Activated CD8-positive, alpha-beta T cell treated with anti-CD3 and anti-CD28 coated beads for 36 hours (primary cell): ENCODE measurements around the gene PNCK. TPM values are rescaled to one million over a fixed set of nuclear protein-coding genes. Genes with fewer than 3 reads are reported as not detected.

ENCODE experiments used
- ATAC-seq: fragments of 200-7000 bp; cut with Tn5 transposase; one replicate; pipeline ENCODE4 v1.10.0; 2021; ENCODE audit warnings: mild to moderate bottlenecking, moderate library complexity
- CTCF ChIA-PET: fragments of 350-600 bp; sonication (Branson Sonifier 250); formaldehyde crosslinking; loops from one replicate; lab custom pipeline; 2021; ENCODE audit warnings: antibody characterized with exemption; lab: Charles Lee
- POLR2A ChIA-PET: fragments of 350-600 bp; sonication (Branson Sonifier 250); formaldehyde crosslinking; loops from one replicate; lab custom pipeline; 2021; ENCODE audit warnings: antibody characterized with exemption; lab: Charles Lee
- DNase-seq: peaks from one replicate; pipeline ENCODE4 v3.0.0-alpha.2; 2020
- H3K27ac Mint-ChIP-seq: one replicate; pipeline ENCODE4 v1.8.0; 2021; ENCODE audit warnings: mild to moderate bottlenecking, mixed read lengths
- H3K27me3 Mint-ChIP-seq: one replicate; pipeline ENCODE4 v1.8.0; 2021; ENCODE audit warnings: mixed read lengths
- H3K36me3 Mint-ChIP-seq: one replicate; pipeline ENCODE4 v1.8.0; 2021; ENCODE audit warnings: low read depth, mixed read lengths
- H3K4me1 Mint-ChIP-seq: one replicate; pipeline ENCODE4 v1.8.0; 2021; ENCODE audit warnings: low read depth, mixed read lengths
- H3K4me3 Mint-ChIP-seq: one replicate; pipeline ENCODE4 v1.8.0; 2021; ENCODE audit warnings: mild to moderate bottlenecking, moderate library complexity, mixed read lengths
- H3K9me3 Mint-ChIP-seq: one replicate; pipeline ENCODE4 v1.8.0; 2021; ENCODE audit warnings: mixed read lengths
- intact Hi-C: fragments of 100-400 bp; cut with micrococcal nuclease; formaldehyde crosslinking; loops from one replicate; pipeline ENCODE4 v1.10.0; 2022
- total RNA-seq, 2 experiments: library from RNA; stranded (reverse); gene quantifications; one replicate each; pipeline ENCODE4 v1.2.3, GENCODE V29; 2021
- TF ChIP-seq, protein P1 (sequence below): fragments of 200-600 bp; IDR thresholded peaks from one replicate; pipeline ENCODE4 v1.8.0; 2022; ENCODE audit warnings: antibody characterized with exemption, mild to moderate bottlenecking

The PNCK gene
- total RNA-seq, 2 experiments from 2014 or later: 0.70 to 1.1 TPM

DNA sequence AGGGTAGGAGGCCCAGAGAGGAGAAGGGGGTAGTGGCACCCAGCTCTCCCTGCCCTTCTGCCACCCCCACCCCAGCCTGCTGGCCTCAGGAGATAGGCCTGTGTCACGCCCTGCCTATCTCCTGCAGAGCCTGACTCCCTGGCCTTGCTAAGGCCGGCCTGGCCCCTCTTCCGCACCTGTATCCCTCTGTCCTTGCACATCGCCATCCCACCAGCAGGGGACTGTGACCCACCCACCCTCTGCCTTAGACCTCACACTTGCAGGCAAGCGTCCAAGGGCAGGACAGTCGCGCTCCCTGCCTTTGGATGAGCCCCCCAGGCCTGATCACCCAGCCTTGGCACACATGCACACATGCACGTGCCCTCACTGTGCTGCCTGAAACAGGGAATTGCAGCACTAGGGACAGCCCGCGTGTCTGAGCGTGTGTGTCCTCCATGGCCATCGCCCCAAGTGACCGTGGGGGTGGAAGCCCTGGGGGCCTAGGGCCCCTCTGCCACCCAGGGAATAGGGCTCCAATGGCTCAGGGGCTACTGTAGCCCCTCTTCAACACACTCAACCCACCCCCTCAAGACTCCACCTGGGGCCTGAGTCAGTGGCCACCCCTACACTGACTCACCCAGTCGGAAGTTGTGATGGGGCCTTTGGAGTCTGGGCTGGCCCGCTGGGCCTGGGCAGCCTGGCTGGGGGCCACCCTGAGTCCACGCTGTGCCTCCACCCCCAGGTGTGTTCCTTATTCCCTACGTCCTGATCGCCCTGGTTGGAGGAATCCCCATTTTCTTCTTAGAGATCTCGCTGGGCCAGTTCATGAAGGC, 16.2 kb upstream of the PNCK start:
- Mint-ChIP-seq H3K27me3 (peaks cover 6% of the 10 kb centered on the region), H3K36me3 (no peaks in the 10 kb centered on the region), H3K9me3 (no peaks in the 10 kb centered on the region), H3K4me3 (no peak overlapping the region), H3K27ac (no peak overlapping the region), H3K4me1 (no peaks in the 10 kb centered on the region)
- ChIA-PET POLR2A (no interaction called here), CTCF (no interaction called here)
- DNase-seq (no peak), ATAC-seq (no peak)
- intact Hi-C loops: no loop called here
- TF ChIP-seq, protein P1, sequence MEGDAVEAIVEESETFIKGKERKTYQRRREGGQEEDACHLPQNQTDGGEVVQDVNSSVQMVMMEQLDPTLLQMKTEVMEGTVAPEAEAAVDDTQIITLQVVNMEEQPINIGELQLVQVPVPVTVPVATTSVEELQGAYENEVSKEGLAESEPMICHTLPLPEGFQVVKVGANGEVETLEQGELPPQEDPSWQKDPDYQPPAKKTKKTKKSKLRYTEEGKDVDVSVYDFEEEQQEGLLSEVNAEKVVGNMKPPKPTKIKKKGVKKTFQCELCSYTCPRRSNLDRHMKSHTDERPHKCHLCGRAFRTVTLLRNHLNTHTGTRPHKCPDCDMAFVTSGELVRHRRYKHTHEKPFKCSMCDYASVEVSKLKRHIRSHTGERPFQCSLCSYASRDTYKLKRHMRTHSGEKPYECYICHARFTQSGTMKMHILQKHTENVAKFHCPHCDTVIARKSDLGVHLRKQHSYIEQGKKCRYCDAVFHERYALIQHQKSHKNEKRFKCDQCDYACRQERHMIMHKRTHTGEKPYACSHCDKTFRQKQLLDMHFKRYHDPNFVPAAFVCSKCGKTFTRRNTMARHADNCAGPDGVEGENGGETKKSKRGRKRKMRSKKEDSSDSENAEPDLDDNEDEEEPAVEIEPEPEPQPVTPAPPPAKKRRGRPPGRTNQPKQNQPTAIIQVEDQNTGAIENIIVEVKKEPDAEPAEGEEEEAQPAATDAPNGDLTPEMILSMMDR: no peak

DNA sequence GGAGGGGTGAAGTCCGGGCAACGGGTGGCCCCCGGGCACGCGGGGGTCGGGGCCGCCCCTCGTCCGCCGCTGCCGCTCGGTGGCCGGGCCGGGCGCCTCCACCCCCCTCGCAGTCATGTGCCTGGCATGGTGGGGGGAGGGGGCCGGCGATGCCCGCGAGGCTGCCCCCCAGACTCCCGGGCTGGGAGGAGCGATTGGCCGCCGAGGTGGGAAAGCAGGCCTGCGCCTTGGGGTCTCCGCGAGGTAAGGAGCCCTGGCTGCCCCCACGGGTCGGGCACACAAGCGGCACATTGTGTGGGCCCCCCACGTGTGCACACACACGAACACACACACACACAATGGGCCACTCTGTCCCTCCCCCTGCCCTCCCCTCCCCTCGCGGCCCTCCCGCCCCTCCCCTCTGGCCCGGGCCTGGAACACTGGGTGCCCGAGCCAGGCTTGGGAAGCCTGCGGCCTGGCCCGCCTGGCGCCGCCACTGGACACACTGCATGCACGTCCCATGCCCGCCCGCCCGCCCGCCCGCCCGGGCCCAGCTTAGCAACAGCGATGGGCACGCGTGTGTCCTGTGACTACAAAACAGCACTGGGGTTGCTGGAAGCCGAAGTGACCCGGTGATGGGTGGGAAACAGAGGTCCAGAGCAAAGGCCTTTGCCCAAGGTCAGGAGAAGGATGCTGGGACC, 15.4 kb upstream of the PNCK start:
- H3K27ac Mint-ChIP-seq: no peak overlapping the region
- intact Hi-C loops: no loop called here
- no peak overlapping the region for H3K4me3 Mint-ChIP-seq
- ChIA-PET CTCF (no interaction called here), POLR2A (no interaction called here)
- no peak for ATAC-seq
- H3K27me3 Mint-ChIP-seq: peaks cover 6% of the 10 kb centered on the region
- no peaks in the 10 kb centered on the region for H3K9me3 Mint-ChIP-seq
- H3K4me1 Mint-ChIP-seq: no peaks in the 10 kb centered on the region
- H3K36me3 Mint-ChIP-seq: no peaks in the 10 kb centered on the region
- TF ChIP-seq, protein P1: no peak
- no peak for DNase-seq

DNA sequence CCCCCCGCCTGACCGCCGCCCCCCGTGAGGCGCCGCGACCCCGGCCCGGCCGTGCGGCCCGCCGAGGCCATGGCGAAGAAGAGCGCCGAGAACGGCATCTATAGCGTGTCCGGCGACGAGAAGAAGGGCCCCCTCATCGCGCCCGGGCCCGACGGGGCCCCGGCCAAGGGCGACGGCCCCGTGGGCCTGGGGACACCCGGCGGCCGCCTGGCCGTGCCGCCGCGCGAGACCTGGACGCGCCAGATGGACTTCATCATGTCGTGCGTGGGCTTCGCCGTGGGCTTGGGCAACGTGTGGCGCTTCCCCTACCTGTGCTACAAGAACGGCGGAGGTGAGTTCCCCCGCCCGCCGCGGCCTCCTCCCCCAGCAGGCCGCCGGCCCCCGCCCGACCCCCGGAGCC, 14.9 kb upstream of the PNCK start:
- no peak overlapping the region for H3K4me3 Mint-ChIP-seq
- DNase-seq (no peak), ATAC-seq (no peak)
- no peaks in the 10 kb centered on the region for H3K4me1 Mint-ChIP-seq
- H3K9me3 Mint-ChIP-seq: no peaks in the 10 kb centered on the region
- H3K27me3 Mint-ChIP-seq: peaks cover 6% of the 10 kb centered on the region
- H3K27ac Mint-ChIP-seq: no peak overlapping the region
- intact Hi-C loops: no loop called here
- CTCF ChIA-PET: no interaction called here
- POLR2A ChIA-PET: no interaction called here
- TF ChIP-seq, protein P1: no peak
- H3K36me3 Mint-ChIP-seq: no peaks in the 10 kb centered on the region

DNA sequence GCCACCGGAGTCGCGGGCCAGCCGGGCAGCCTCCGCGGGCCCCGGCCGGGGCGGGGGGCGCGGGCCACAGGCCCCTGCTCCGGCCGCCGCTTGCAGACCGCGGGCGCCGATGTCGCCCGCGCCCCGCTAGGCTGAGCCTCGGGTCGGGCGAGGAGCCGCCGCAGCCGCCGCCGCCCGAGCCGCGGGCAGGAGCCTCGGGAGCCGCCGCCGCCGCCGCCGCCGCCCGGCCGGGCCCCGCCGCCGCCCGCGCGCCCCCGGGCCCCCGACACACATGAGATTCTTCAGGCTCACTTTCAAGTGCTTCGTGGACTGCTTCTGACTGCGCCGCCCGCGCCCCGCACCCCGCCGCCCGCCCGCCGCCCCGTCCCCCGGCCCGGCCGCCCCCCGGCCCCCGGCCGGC, 14.5 kb upstream of the PNCK start:
- no peak for DNase-seq
- TF ChIP-seq, protein P1: no peak
- Mint-ChIP-seq H3K4me3 (no peak overlapping the region), H3K36me3 (no peaks in the 10 kb centered on the region), H3K27me3 (peaks cover 6% of the 10 kb centered on the region), H3K4me1 (no peaks in the 10 kb centered on the region), H3K9me3 (no peaks in the 10 kb centered on the region), H3K27ac (no peak overlapping the region)
- CTCF ChIA-PET: no interaction called here
- peak; percentile 15 for ATAC-seq
- intact Hi-C loops: no loop called here
- POLR2A ChIA-PET: no interaction called here
